Peyer's patch (tissue), 4 donors: Measurements from ENCODE around the gene LENEP. TPM values are rescaled to one million over a fixed set of nuclear protein-coding genes. Genes with fewer than 3 reads are reported as not detected.

Experiments used
- DNase-seq, 3 donors: peaks; one replicate each; pipeline ENCODE4 v3.0.0-alpha.2; 2017 to 2019
- H3K27ac ChIP-seq, 4 donors: fragments of 200-600 bp; sonication (generic); one replicate each; pipeline ENCODE4 v1.5.1; 2016 to 2019
- H3K27me3 ChIP-seq, 2 donors: fragments of 200-600 bp; sonication (generic); one replicate each; pipeline ENCODE4 v1.5.1; 2019
- H3K36me3 ChIP-seq, 3 donors: fragments of 200-600 bp; sonication (generic); one replicate each; pipeline ENCODE4 v1.5.1; 2016 to 2019
- H3K4me1 ChIP-seq, 4 donors: fragments of 200-600 bp; sonication (generic); one replicate each; pipeline ENCODE4 v1.5.1; 2016 to 2019
- H3K4me3 ChIP-seq, 4 donors: fragments of 200-600 bp; sonication (generic); 1 replicate in 3 of 4; 2 replicates in 1 of 4; pipeline ENCODE4 v1.5.1; 2016 to 2019; ENCODE audit warnings: mild to moderate bottlenecking in 1 of 4
- H3K9me3 ChIP-seq, 4 donors: fragments of 200-600 bp; sonication (generic); one replicate each; pipeline ENCODE4 v1.5.1; 2016 to 2019; ENCODE audit warnings: mild to moderate bottlenecking in 1 of 4
- CTCF ChIP-seq, 6 experiments: fragments of 450-650 bp in 4 of 6; fragments of 200-600 bp in 2 of 6; sonication (generic) in 1 of 6; IDR thresholded peaks; one replicate each; pipeline ENCODE4 v1.5.1; 2017 to 2019; ENCODE audit warnings: antibody characterized with exemption in 6 of 6, mild to moderate bottlenecking in 3 of 6, moderate library complexity in 1 of 6
- POLR2A ChIP-seq, 2 donors: fragments of 450-650 bp; IDR thresholded peaks; one replicate each; pipeline ENCODE4 v1.5.1; 2017; ENCODE audit warnings: antibody characterized with exemption in 2 of 2, mild to moderate bottlenecking in 2 of 2, moderate library complexity in 2 of 2
- total RNA-seq, 4 donors: library from RNA; depleted of rRNA; stranded (reverse); fragments of >200 nt; gene quantifications; one replicate each; pipeline ENCODE4 v1.1.0, GENCODE V29; 2016

LENEP gene
- total RNA-seq, 4 donors from 2014 or later, result not detected

- H3K27me3 ChIP-seq, result no peaks in the 10 kb centered on the region
- H3K27ac ChIP-seq, result peak overlapping the region; percentile 70 to 86 (median 82)
- TF ChIP-seq POLR2A (IDR thresholded peaks at IDR 0.05) (no peak), CTCF (IDR thresholded peaks at IDR 0.05) (no peak)
- DNase-seq, result no peak
- H3K4me1 ChIP-seq, result peaks cover 0 to 55% (median 28%) of the 10 kb centered on the region in 4 donors
- peaks cover 0 to 33% (median 0%) of the 10 kb centered on the region in 3 donors for H3K36me3 ChIP-seq
- H3K4me3 ChIP-seq, result peak overlapping the region; percentile 13 to 70 (median 58)
- no peaks in the 10 kb centered on the region for H3K9me3 ChIP-seq
These were observed 38.8 kb upstream of the LENEP start for GRCh38 chr1:154954541-154954940.

DNA sequence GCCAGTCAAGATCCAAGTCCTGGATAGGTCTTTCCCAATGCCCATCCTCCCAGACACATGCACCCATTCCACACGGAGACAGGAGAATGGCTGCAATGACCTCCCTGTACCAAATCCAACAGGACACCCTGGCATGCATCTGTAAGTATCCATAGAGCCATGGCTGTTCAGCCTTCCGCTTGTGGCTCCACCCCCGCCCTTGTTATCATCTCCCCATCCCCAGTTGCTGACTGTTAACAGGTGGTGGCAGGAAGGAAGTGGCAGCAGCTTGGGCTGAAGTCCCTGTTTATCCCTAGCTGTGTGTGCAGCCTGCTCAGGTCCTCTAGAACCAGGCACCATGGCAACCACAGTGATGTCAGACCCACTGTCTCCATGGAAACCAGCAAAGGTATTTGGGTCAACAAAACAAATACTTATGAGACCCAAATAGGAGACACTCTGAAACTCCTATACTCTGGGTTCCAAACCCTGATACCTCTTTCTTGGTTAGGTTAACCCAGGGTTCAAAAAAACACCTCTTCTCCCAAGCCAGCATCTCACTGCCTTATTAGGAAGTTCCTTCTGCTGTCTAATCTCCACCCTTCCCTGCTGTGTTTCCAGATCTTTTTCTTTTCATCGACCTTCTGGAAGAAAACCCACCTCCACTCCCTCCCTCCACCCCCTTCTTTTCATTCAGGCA lies 38.2 kb upstream of the LENEP start:
- TF ChIP-seq POLR2A (IDR thresholded peaks at IDR 0.05) (peak in 1 of 2 donors; percentile 23), CTCF (IDR thresholded peaks at IDR 0.05) (no peak)
- Histone ChIP-seq H3K4me3 (peak overlapping the region; percentile 45 to 70 (median 58)), H3K9me3 (no peaks in the 10 kb centered on the region), H3K4me1 (peaks cover 0 to 55% (median 29%) of the 10 kb centered on the region in 4 donors), H3K27ac (peak overlapping the region; percentile 77 to 86 (median 82)), H3K36me3 (peaks cover 0 to 30% (median 0%) of the 10 kb centered on the region in 3 donors), H3K27me3 (no peaks in the 10 kb centered on the region)
- DNase-seq, result peak; percentile 71 to 97 (median 96)

GRCh38 chr1:154955718-154956543 lies 37.5 kb upstream of the LENEP start, which contains the start of gene PBXIP1:
TSS of gene PBXIP1 (minus strand) at chr1:154956099. CDS start at chr1:154953721, 2,378 bp downstream.
- Histone ChIP-seq H3K36me3 (peaks cover 0 to 23% (median 0%) of the 10 kb centered on the region in 3 donors), H3K27me3 (no peaks in the 10 kb centered on the region), H3K4me3 (peak within 1 kb of the TSS; percentile 45 to 70 (median 58)), H3K9me3 (no peaks in the 10 kb centered on the region), H3K4me1 (peaks cover 0 to 61% (median 29%) of the 10 kb centered on the region in 4 donors), H3K27ac (peak within 1 kb of the TSS; percentile 77 to 86 (median 82))
- TF ChIP-seq CTCF (IDR thresholded peaks at IDR 0.05), result peak in 2 of 6 experiments; percentile 5 to 12
- peak in 1 of 2 donors; percentile 48 for TF ChIP-seq POLR2A (IDR thresholded peaks at IDR 0.05)
- peak; percentile 68 to 93 (median 82) for DNase-seq

GRCh38 chr1:154956544-154956941 lies 36.8 kb upstream of the LENEP start:
- H3K9me3 ChIP-seq, result no peaks in the 10 kb centered on the region
- peaks cover 0 to 58% (median 29%) of the 10 kb centered on the region in 4 donors for H3K4me1 ChIP-seq
- peak in 1 of 3 donors; percentile 50 for DNase-seq
- TF ChIP-seq CTCF (IDR thresholded peaks at IDR 0.05) (no peak), POLR2A (IDR thresholded peaks at IDR 0.05) (no peak)
- H3K27me3 ChIP-seq, result no peaks in the 10 kb centered on the region
- peaks cover 0 to 17% (median 0%) of the 10 kb centered on the region in 3 donors for H3K36me3 ChIP-seq
- H3K4me3 ChIP-seq, result peak overlapping the region; percentile 45 to 70 (median 58)
- peak overlapping the region; percentile 77 to 86 (median 82) for H3K27ac ChIP-seq

- H3K27me3 ChIP-seq, result no peaks in the 10 kb centered on the region
- peaks cover 0 to 12% (median 0%) of the 10 kb centered on the region in 3 donors for H3K36me3 ChIP-seq
- peaks cover 0 to 52% (median 29%) of the 10 kb centered on the region in 4 donors for H3K4me1 ChIP-seq
- H3K9me3 ChIP-seq, result no peaks in the 10 kb centered on the region
- H3K27ac ChIP-seq, result peak overlapping the region in 3 of 4 donors; percentile 77 to 86 (median 86)
- TF ChIP-seq POLR2A (IDR thresholded peaks at IDR 0.05) (no peak), CTCF (IDR thresholded peaks at IDR 0.05) (no peak)
- H3K4me3 ChIP-seq, result no peak overlapping the region
- peak in 1 of 3 donors; percentile 36 for DNase-seq
These were observed 36.2 kb upstream of the LENEP start for GRCh38 chr1:154957091-154957657.
